ENCODE results near the gene NEIL3. TPM values are rescaled to one million over a fixed set of nuclear protein-coding genes. Genes with fewer than 3 reads are reported as not detected.
"Not testable (repeated sequence)": the region's sequence is repeated elsewhere in the genome, so short reads cannot be mapped to it uniquely, and the experiment has no call there.

Gene NEIL3
- total RNA-seq, 2 donors from 2014 or later: 26.4 to 29.2 TPM

- no peak overlapping the region for H3K27ac Mint-ChIP-seq
- H3K27me3 Mint-ChIP-seq (ENCODE audit: low read depth): no peaks in the 10 kb centered on the region
- DNase-seq (peak in 1 of 2 donors; percentile 14), ATAC-seq (replicated peaks in 1 of 2) (no peak)
- H3K4me3 Mint-ChIP-seq: no peak overlapping the region
- H3K4me1 Mint-ChIP-seq (ENCODE audit: low read depth): peaks cover 8% of the 10 kb centered on the region
- H3K9me3 Mint-ChIP-seq: no peaks in the 10 kb centered on the region
- no peaks in the 10 kb centered on the region for H3K36me3 Mint-ChIP-seq (ENCODE audit: insufficient read depth in 2 of 2)
Observed at GRCh38 chr4:177285953-177286352, 23.7 kb upstream of the NEIL3 start.

GRCh38 chr4:177287255-177287654 lies 22.4 kb upstream of the NEIL3 start:
- Mint-ChIP-seq H3K27ac (no peak overlapping the region), H3K9me3 (no peaks in the 10 kb centered on the region), H3K4me3 (no peak overlapping the region), H3K36me3 (ENCODE audit: insufficient read depth in 2 of 2) (no peaks in the 10 kb centered on the region), H3K27me3 (ENCODE audit: low read depth) (no peaks in the 10 kb centered on the region), H3K4me1 (ENCODE audit: low read depth) (peaks cover 8% of the 10 kb centered on the region)
- DNase-seq: no peak
- no peak for ATAC-seq (replicated peaks in 1 of 2)

GRCh38 chr4:177288335-177288734 lies 21.3 kb upstream of the NEIL3 start:
- no peaks in the 10 kb centered on the region for H3K9me3 Mint-ChIP-seq
- ATAC-seq (replicated peaks in 1 of 2) (no peak), DNase-seq (no peak)
- H3K36me3 Mint-ChIP-seq (ENCODE audit: insufficient read depth in 2 of 2): no peaks in the 10 kb centered on the region
- no peak overlapping the region for H3K4me3 Mint-ChIP-seq
- H3K27me3 Mint-ChIP-seq (ENCODE audit: low read depth): no peaks in the 10 kb centered on the region
- peak overlapping the region; percentile 50 for H3K27ac Mint-ChIP-seq
- H3K4me1 Mint-ChIP-seq (ENCODE audit: low read depth): peaks cover 8% of the 10 kb centered on the region

DNA sequence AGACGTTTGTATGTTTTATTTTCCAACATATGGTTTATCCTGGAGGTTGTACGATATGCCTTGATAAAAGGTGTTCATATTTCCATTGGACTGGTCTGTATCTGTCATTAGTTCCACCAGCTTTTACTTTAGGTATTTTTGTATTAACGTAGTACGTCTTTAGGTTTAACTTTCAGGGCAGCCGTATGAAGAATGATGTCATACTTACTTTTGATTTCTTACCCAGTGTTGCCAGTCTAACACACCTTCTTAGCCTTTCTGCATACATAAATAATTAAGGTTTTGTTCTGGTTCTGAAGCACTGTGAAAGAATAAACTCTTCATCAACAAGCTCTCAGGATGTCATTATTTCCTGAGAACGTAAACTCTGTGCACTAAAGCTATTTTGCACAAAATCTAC lies 18.9 kb upstream of the NEIL3 start:
- no peaks in the 10 kb centered on the region for H3K36me3 Mint-ChIP-seq (ENCODE audit: insufficient read depth in 2 of 2)
- no peak for ATAC-seq (replicated peaks in 1 of 2)
- H3K4me1 Mint-ChIP-seq (ENCODE audit: low read depth): peaks cover 5% of the 10 kb centered on the region

GRCh38 chr4:177292171-177292570 lies 17.5 kb upstream of the NEIL3 start:
- Mint-ChIP-seq H3K9me3 (no peaks in the 10 kb centered on the region), H3K36me3 (ENCODE audit: insufficient read depth in 2 of 2) (no peaks in the 10 kb centered on the region), H3K4me3 (no peak overlapping the region), H3K4me1 (ENCODE audit: low read depth) (no peaks in the 10 kb centered on the region), H3K27ac (no peak overlapping the region), H3K27me3 (ENCODE audit: low read depth) (no peaks in the 10 kb centered on the region)
- DNase-seq: no peak
- no peak for ATAC-seq (replicated peaks in 1 of 2)

More for the DNA sequence above, 18.9 kb upstream of the NEIL3 start:
- no peak for DNase-seq
- Mint-ChIP-seq H3K27me3 (ENCODE audit: low read depth) (no peaks in the 10 kb centered on the region), H3K4me3 (no peak overlapping the region), H3K27ac (no peak overlapping the region), H3K9me3 (no peaks in the 10 kb centered on the region)

- ATAC-seq (replicated peaks in 1 of 2): no peak
- no peak overlapping the region for H3K4me3 Mint-ChIP-seq
- H3K9me3 Mint-ChIP-seq: peaks cover 2 to 6% of the 10 kb centered on the region in 2 donors
- H3K4me1 Mint-ChIP-seq (ENCODE audit: low read depth): no peaks in the 10 kb centered on the region
- no peak for DNase-seq
- H3K27ac Mint-ChIP-seq: no peak overlapping the region
- H3K36me3 Mint-ChIP-seq (ENCODE audit: insufficient read depth in 2 of 2): peaks cover 3 to 4% of the 10 kb centered on the region in 2 donors
- no peaks in the 10 kb centered on the region for H3K27me3 Mint-ChIP-seq (ENCODE audit: low read depth)
Observed at GRCh38 chr4:177293208-177294033, 16.3 kb upstream of the NEIL3 start.

- no peak overlapping the region for H3K27ac Mint-ChIP-seq
- H3K4me3 Mint-ChIP-seq: no peak overlapping the region
- H3K4me1 Mint-ChIP-seq (ENCODE audit: low read depth): no peaks in the 10 kb centered on the region
- H3K27me3 Mint-ChIP-seq (ENCODE audit: low read depth): peaks cover 6% of the 10 kb centered on the region
- ATAC-seq (replicated peaks in 1 of 2) (peak; percentile 49 to 72), DNase-seq (peak in 1 of 2 donors; percentile 6)
- peaks cover 2 to 6% of the 10 kb centered on the region in 2 donors for H3K9me3 Mint-ChIP-seq
- H3K36me3 Mint-ChIP-seq (ENCODE audit: insufficient read depth in 2 of 2): peaks cover 3 to 4% of the 10 kb centered on the region in 2 donors
Observed at GRCh38 chr4:177297785-177298391, 11.8 kb upstream of the NEIL3 start.

DNA sequence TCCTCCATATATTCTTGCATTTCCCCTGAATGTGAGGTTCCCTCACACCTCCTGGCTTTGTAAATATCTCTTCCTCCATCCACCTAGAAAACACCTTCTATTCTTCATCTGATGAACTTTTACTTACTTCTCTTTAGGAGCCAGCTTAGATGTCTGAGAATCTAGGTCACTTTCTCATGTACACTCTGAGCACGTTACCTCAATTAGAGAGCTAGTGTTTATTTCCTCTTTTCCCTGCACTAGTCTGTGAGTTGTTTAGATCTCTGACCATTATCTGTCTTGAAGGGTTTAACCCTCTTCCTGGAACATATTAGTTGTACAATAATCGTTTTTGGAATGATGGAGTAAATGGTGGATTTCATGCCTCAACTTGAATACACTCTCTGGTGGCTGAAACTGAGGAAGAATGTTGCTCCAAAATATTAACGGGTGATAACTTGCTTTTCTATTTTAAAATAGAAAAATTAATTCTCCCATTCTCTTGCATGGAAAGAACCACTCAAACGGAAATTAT lies 8.5 kb upstream of the NEIL3 start:
- H3K4me3 Mint-ChIP-seq: no peak overlapping the region
- ATAC-seq (replicated peaks in 1 of 2) (no peak), DNase-seq (no peak)
- H3K27me3 Mint-ChIP-seq (ENCODE audit: low read depth): peaks cover 6% of the 10 kb centered on the region
- no peak overlapping the region for H3K27ac Mint-ChIP-seq
- H3K4me1 Mint-ChIP-seq (ENCODE audit: low read depth): no peaks in the 10 kb centered on the region
- peaks cover 2 to 6% of the 10 kb centered on the region in 2 donors for H3K9me3 Mint-ChIP-seq
- H3K36me3 Mint-ChIP-seq (ENCODE audit: insufficient read depth in 2 of 2): peaks cover 3 to 4% of the 10 kb centered on the region in 2 donors

- DNase-seq (no peak), ATAC-seq (replicated peaks in 1 of 2) (no peak)
- Mint-ChIP-seq H3K4me1 (ENCODE audit: low read depth) (no peaks in the 10 kb centered on the region), H3K9me3 (peaks cover 2 to 6% of the 10 kb centered on the region in 2 donors), H3K4me3 (no peak overlapping the region), H3K36me3 (ENCODE audit: insufficient read depth in 2 of 2) (peaks cover 3 to 4% of the 10 kb centered on the region in 2 donors), H3K27ac (no peak overlapping the region), H3K27me3 (ENCODE audit: low read depth) (peaks cover 6% of the 10 kb centered on the region)
Observed at GRCh38 chr4:177302371-177303100, 7.1 kb upstream of the NEIL3 start.

- ATAC-seq (replicated peaks in 1 of 2) (no peak), DNase-seq (no peak)
- H3K36me3 Mint-ChIP-seq (ENCODE audit: insufficient read depth in 2 of 2): no peaks in the 10 kb centered on the region
- H3K9me3 Mint-ChIP-seq: no peaks in the 10 kb centered on the region
- H3K4me1 Mint-ChIP-seq (ENCODE audit: low read depth): peaks cover 14% of the 10 kb centered on the region
- no peak overlapping the region for H3K27ac Mint-ChIP-seq
- no peak overlapping the region for H3K4me3 Mint-ChIP-seq
- peaks cover 6% of the 10 kb centered on the region for H3K27me3 Mint-ChIP-seq (ENCODE audit: low read depth)
Observed at GRCh38 chr4:177304094-177304493, 5.6 kb upstream of the NEIL3 start.

GRCh38 chr4:177304864-177305263 lies 4.8 kb upstream of the NEIL3 start:
- not testable (repeated sequence) for H3K4me3 Mint-ChIP-seq; H3K36me3 Mint-ChIP-seq (ENCODE audit: insufficient read depth in 2 of 2); H3K27me3 Mint-ChIP-seq (ENCODE audit: low read depth); H3K9me3 Mint-ChIP-seq; DNase-seq; H3K27ac Mint-ChIP-seq; ATAC-seq (replicated peaks in 1 of 2)
- H3K4me1 Mint-ChIP-seq (ENCODE audit: low read depth): peaks cover 20% of the 10 kb centered on the region

- Mint-ChIP-seq H3K27ac (no peak overlapping the region), H3K4me3 (peak overlapping the region in 1 of 2 donors; percentile 98), H3K4me1 (ENCODE audit: low read depth) (peaks cover 48% of the 10 kb centered on the region), H3K27me3 (ENCODE audit: low read depth) (no peaks in the 10 kb centered on the region), H3K9me3 (no peaks in the 10 kb centered on the region), H3K36me3 (ENCODE audit: insufficient read depth in 2 of 2) (peaks cover 0 to 2% of the 10 kb centered on the region in 2 donors)
- DNase-seq (no peak), ATAC-seq (replicated peaks in 1 of 2) (no peak)
Observed at GRCh38 chr4:177308125-177308524, 1.5 kb upstream of the NEIL3 start.
